Lower leg skin (tissue), 4 donors: ENCODE data around the gene SCFD2. TPM values are rescaled to one million over a fixed set of nuclear protein-coding genes. Genes with fewer than 3 reads are reported as not detected.
"Not testable (repeated sequence)": the region's sequence is repeated elsewhere in the genome, so short reads cannot be mapped to it uniquely, and the experiment has no call there.

Experiments used
- DNase-seq, 2 donors: peaks; one replicate each; pipeline ENCODE4 v3.0.0-alpha.2; 2019; ENCODE audit warnings: low spot score in 2 of 2
- H3K4me3 ChIP-seq: fragments of 200-600 bp; sonication (generic); 2 replicates; pipeline ENCODE4 v1.5.1; 2017; ENCODE audit warnings: mild to moderate bottlenecking, low read depth; ENCODE audit not compliant: poor library complexity, severe bottlenecking
- POLR2A ChIP-seq, 2 donors: fragments of 450-650 bp; IDR thresholded peaks; one replicate each; pipeline ENCODE4 v1.6.1; 2016 to 2017; ENCODE audit warnings: antibody characterized with exemption in 2 of 2, mild to moderate bottlenecking in 1 of 2, moderate library complexity in 1 of 2
- WGBS, 2 donors: methylation state at CpG; one replicate each; pipeline ENCODE4 v1.1.5; 2018; 5-methylcytosine and 5-hydroxymethylcytosine counted together
- intact Hi-C: fragments of 100-400 bp; cut with DNase I; formaldehyde crosslinking; loops from one replicate; pipeline ENCODE4 v1.15.0; 2023; ENCODE audit warnings: low total_unique reads
- total RNA-seq, 4 donors: library from RNA; depleted of rRNA; stranded (reverse); fragments of >200 nt; gene quantifications; one replicate each; pipeline ENCODE4 v1.1.0, GENCODE V29; 2016
- TF ChIP-seq, protein P1 (sequence below), 3 donors: fragments of 450-650 bp; IDR thresholded peaks; one replicate each; pipeline ENCODE4 v1.5.1; 2016; ENCODE audit warnings: antibody characterized with exemption in 3 of 3, mild to moderate bottlenecking in 3 of 3, moderate library complexity in 2 of 3

SCFD2 gene
- total RNA-seq, 4 donors from 2014 or later = 13.6 to 23.3 (median 19.0) TPM

DNA sequence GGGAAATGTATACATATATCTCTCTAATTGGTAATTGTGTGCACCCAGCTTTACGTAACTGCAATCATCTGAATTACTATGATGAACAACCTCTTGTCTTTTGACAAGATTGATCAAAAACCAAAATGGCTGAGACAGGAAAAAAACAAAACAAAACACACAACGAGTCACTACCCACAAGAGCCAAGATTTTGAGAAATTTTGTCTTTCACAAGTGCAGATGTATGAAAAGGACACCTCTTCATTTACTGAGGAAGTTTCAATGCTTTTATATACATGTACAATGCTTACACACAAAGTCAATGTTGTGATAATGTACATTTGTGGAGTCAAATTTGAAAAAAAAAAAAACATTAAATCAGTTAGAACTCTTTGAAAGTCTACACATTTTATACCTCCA lies 224.6 kb downstream of the SCFD2 start:
- intact Hi-C loops = no loop called here
- 80 to 83% methylated on average over 2 of the region's 2 CpGs for WGBS, 2 donors
- no peak for DNase-seq
- H3K4me3 ChIP-seq = no peak overlapping the region
- no peak for TF ChIP-seq POLR2A (IDR thresholded peaks at IDR 0.05)
- TF ChIP-seq, protein P1, sequence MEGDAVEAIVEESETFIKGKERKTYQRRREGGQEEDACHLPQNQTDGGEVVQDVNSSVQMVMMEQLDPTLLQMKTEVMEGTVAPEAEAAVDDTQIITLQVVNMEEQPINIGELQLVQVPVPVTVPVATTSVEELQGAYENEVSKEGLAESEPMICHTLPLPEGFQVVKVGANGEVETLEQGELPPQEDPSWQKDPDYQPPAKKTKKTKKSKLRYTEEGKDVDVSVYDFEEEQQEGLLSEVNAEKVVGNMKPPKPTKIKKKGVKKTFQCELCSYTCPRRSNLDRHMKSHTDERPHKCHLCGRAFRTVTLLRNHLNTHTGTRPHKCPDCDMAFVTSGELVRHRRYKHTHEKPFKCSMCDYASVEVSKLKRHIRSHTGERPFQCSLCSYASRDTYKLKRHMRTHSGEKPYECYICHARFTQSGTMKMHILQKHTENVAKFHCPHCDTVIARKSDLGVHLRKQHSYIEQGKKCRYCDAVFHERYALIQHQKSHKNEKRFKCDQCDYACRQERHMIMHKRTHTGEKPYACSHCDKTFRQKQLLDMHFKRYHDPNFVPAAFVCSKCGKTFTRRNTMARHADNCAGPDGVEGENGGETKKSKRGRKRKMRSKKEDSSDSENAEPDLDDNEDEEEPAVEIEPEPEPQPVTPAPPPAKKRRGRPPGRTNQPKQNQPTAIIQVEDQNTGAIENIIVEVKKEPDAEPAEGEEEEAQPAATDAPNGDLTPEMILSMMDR (IDR thresholded peaks at IDR 0.05) = no peak

- DNase-seq, H3K4me3 ChIP-seq, intact Hi-C loops: not testable (repeated sequence)
- 86 to 99% methylated on average over 7 to 20 of the region's 32 CpGs for WGBS, 2 donors
Measured at GRCh38 chr4:53139256-53139655, 226.6 kb downstream of the SCFD2 start.

DNA sequence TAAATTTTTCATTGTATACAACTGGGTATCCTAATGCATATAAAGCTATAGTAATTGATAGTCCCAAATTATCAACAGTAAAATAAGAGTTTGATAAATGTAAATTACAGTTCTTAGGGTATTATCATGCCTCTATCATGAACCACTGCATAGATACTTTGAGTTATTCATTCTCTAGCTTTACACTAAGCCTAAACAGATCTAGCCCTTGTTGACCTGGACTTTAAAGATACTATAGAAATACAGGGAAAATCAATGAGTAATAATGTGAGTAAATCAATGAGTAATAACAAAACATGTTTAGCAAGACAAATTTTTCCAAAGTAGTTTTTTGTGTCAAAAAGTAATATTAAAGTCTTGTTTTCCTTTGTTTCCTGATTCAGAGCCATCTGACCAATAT lies 228.4 kb downstream of the SCFD2 start:
- no peak overlapping the region for H3K4me3 ChIP-seq
- intact Hi-C loops = no loop called here
- no peak for DNase-seq
- TF ChIP-seq, protein P1 (IDR thresholded peaks at IDR 0.05) = no peak
- TF ChIP-seq POLR2A (IDR thresholded peaks at IDR 0.05) = no peak

DNA sequence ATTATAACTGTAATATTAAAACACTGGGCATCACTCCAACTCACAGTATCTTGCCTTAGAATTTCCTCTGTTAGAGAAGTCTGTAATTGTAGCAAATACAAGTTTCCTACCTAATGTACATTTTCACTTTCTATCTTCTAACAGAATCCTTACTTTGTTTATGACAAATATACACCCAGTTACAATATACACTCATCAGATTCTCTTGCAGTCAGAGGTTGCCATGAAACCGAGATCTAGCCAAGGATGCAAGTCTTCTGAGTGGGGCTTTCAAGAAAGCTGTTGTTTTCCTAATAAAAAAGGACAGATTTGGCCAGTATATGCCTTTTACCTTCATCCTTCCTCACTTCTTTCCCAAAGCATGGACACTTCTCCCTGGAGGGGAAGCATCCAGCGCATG lies 228.9 kb downstream of the SCFD2 start:
- TF ChIP-seq, protein P1 (IDR thresholded peaks at IDR 0.05) = no peak
- no peak for TF ChIP-seq POLR2A (IDR thresholded peaks at IDR 0.05)
- H3K4me3 ChIP-seq = no peak overlapping the region
- WGBS, 2 donors = 98% methylated on average over 2 of the region's 2 CpGs
- intact Hi-C loops = no loop called here
- DNase-seq = no peak

- no peak for TF ChIP-seq POLR2A (IDR thresholded peaks at IDR 0.05)
- no peak overlapping the region for H3K4me3 ChIP-seq
- intact Hi-C loops = no loop called here
- WGBS, 2 donors = 33 to 44% methylated on average over 4 of the region's 4 CpGs
- no peak for DNase-seq
Measured at GRCh38 chr4:53132132-53132891, 233.5 kb downstream of the SCFD2 start.

DNA sequence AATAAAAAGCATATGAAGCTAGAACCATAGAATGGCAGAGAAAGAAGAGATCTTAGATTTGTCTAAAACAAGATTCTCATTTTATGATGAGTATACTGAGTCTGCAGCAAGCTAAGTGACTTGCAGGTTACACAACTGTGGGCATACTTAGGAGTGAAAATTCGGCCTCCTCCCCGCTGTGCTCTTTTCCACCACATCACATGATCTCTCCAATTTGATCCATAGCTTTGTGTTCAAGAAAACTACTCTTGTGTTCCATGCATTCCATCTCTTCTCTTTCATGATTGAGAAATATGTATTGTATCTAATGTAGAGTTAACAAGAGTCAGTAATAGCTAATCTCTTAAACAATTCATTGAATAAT lies 234.3 kb downstream of the SCFD2 start:
- no peak for DNase-seq
- no peak overlapping the region for H3K4me3 ChIP-seq
- WGBS, 2 donors = 76 to 77% methylated on average over 2 of the region's 2 CpGs
- intact Hi-C loops = no loop called here
- TF ChIP-seq, protein P1 (IDR thresholded peaks at IDR 0.05) = no peak
- TF ChIP-seq POLR2A (IDR thresholded peaks at IDR 0.05) = no peak
